ENCODE data around the gene STIM2. TPM values are rescaled to one million over a fixed set of nuclear protein-coding genes. Genes with fewer than 3 reads are reported as not detected.

STIM2 gene
- total RNA-seq, 6 experiments from 2014 or later = 9.1 to 14.6 (median 9.6) TPM

DNA sequence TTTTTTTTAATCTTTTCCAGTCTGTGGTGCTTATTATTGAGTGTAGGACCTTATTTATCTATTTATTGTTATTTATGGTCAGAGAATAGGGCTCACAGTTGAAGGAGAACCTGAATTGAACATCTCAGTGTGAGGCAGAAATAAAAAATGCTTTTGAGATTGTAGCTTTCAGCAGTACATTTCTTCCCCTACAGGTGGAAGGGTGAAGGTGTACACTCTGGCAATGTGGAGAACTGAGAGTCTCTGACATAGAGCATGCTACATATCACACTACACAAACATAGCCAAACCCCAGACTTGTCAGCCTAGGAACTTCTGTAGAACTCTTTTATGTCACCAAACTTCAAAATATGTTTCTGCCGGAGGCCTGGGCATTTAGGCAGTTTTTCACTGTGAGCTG is 140.2 kb downstream of the STIM2 start:
- TF ChIP-seq, protein P1, sequence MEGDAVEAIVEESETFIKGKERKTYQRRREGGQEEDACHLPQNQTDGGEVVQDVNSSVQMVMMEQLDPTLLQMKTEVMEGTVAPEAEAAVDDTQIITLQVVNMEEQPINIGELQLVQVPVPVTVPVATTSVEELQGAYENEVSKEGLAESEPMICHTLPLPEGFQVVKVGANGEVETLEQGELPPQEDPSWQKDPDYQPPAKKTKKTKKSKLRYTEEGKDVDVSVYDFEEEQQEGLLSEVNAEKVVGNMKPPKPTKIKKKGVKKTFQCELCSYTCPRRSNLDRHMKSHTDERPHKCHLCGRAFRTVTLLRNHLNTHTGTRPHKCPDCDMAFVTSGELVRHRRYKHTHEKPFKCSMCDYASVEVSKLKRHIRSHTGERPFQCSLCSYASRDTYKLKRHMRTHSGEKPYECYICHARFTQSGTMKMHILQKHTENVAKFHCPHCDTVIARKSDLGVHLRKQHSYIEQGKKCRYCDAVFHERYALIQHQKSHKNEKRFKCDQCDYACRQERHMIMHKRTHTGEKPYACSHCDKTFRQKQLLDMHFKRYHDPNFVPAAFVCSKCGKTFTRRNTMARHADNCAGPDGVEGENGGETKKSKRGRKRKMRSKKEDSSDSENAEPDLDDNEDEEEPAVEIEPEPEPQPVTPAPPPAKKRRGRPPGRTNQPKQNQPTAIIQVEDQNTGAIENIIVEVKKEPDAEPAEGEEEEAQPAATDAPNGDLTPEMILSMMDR (IDR thresholded peaks at IDR 0.05) = peak; percentile 6 to 25 (median 18)
- no peak for TF ChIP-seq POLR2A (IDR thresholded peaks at IDR 0.05)

DNA sequence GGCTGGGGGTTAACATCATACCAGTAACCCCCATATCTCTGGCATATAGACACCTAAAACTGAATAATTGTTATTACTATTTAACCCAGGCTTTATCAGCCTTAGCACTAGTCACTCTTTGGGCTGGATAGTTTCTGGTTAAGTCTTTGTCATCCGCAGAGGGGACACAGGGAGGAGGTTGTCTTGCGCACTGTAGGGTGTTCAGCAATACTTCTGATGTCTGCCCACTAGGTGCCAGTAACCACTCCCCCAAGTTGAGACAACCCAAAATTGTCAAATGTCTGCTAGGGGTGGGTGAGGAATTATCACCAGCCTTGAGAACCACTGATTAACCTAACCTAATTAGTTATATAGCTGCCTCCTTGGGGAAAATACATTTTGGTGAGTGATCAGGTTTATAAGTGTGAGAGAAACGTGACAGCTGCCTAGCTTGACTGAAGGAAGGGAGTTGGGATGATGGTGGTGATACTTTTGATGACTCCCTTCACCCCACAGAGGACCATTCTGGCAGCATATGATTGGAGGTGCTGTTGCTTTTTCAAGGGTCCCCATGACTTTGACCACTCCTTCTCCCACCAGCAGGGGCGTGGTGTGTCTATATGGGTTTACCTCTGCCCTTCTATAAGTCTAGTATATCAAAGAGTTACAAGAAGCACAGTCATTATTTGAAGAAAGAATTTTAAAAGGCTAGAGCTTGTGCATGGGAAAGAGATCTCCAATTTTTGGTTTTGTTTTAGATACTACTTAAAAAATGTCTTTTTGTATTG is 140.9 kb downstream of the STIM2 start:
- DNase-seq = no peak
- no peak for ATAC-seq
- Histone ChIP-seq H3K27ac (no peak overlapping the region), H3K36me3 (peaks cover 0 to 3% (median 0%) of the 10 kb centered on the region in 4 donors), H3K9me3 (no peaks in the 10 kb centered on the region), H3K27me3 (no peaks in the 10 kb centered on the region), H3K4me3 (no peak overlapping the region), H3K4me1 (peaks cover 0 to 15% (median 0%) of the 10 kb centered on the region in 4 donors)
- WGBS (ENCODE audit: insufficient coverage, low coverage, low lambda C conversion rate, missing lambda C conversion rate) = 95% methylated on average over 3 of the region's 4 CpGs
- no peak for TF ChIP-seq POLR2A (IDR thresholded peaks at IDR 0.05)
- TF ChIP-seq, protein P1 (IDR thresholded peaks at IDR 0.05) = no peak
- intact Hi-C loops (cut with DNase I) = no loop called here

More for the DNA sequence above, 140.2 kb downstream of the STIM2 start:
- Histone ChIP-seq H3K27me3 (no peaks in the 10 kb centered on the region), H3K4me3 (no peak overlapping the region), H3K27ac (no peak overlapping the region), H3K9me3 (no peaks in the 10 kb centered on the region), H3K4me1 (peaks cover 0 to 8% (median 0%) of the 10 kb centered on the region in 4 donors), H3K36me3 (peaks cover 0 to 3% (median 0%) of the 10 kb centered on the region in 4 donors)
- intact Hi-C loops (cut with DNase I) = no loop called here
- 100% methylated on average over 1 of the region's 1 CpG for WGBS (ENCODE audit: insufficient coverage, low coverage, low lambda C conversion rate, missing lambda C conversion rate)
- DNase-seq (no peak), ATAC-seq (peak; percentile 28 to 62 (median 40))

DNA sequence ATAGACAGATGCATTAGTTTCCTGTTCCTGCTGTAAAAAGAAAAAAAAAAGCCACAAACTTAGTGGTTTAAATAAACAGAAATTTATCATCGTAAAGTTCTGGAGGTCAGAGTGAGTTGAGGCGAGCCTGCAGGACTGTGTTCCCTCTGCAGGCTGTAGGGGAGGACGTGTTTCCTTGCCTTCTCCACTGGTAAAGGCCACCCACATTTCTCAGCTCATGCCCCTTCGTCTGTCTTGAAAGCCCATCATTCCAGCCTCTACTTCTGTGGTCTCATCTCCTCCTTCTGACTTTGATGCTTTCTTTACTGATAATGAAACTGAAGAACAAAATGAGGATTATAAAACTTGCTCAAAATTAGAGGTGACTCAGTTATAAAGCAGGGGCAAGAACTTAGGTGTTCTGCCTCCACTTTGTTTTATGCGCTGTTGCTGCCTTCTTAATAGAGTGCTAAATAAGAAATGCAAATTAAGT is 143.0 kb downstream of the STIM2 start:
- no peak overlapping the region for H3K27ac ChIP-seq
- H3K9me3 ChIP-seq = no peaks in the 10 kb centered on the region
- H3K4me1 ChIP-seq = peaks cover 0 to 19% (median 0%) of the 10 kb centered on the region in 4 donors
- no peaks in the 10 kb centered on the region for H3K27me3 ChIP-seq
- DNase-seq (no peak), ATAC-seq (no peak)
- 57% methylated on average over 5 of the region's 5 CpGs for WGBS (ENCODE audit: insufficient coverage, low coverage, low lambda C conversion rate, missing lambda C conversion rate)
- intact Hi-C loops (cut with DNase I) = no loop called here
- TF ChIP-seq, protein P1 (IDR thresholded peaks at IDR 0.05) = no peak
- no peak for TF ChIP-seq POLR2A (IDR thresholded peaks at IDR 0.05)
- H3K36me3 ChIP-seq = peaks cover 0 to 3% (median 0%) of the 10 kb centered on the region in 4 donors
- H3K4me3 ChIP-seq = no peak overlapping the region

DNA sequence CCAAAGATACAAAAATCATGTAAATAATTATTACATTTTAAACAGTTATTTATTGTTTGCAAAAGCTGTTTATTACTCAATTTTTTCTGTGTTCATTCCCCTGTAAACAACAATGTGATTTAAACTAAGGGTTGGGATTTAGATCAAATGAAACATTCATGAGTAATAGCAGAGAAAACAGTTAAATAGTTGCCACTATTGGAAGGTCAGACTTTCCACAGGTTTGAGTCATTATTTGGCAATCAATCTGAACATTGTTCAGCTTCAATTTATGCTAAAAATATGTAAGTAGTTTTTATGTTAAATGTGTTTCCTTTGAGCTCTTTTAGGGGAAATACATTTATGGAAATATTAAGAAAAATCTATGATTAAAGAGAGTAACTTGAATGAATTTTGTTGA is 144.9 kb downstream of the STIM2 start:
- Histone ChIP-seq H3K27me3 (no peaks in the 10 kb centered on the region), H3K9me3 (no peaks in the 10 kb centered on the region), H3K36me3 (no peaks in the 10 kb centered on the region), H3K4me1 (peaks cover 0 to 20% (median 2%) of the 10 kb centered on the region in 4 donors), H3K27ac (peak overlapping the region in 2 of 3 donors; percentile 10 to 23), H3K4me3 (peak overlapping the region in 1 of 3 donors; percentile 9)
- ATAC-seq = peak in 3 of 4 donors; percentile 16 to 65 (median 21)
- DNase-seq = no peak
- intact Hi-C loops (cut with DNase I) = no loop called here
- no peak for TF ChIP-seq POLR2A (IDR thresholded peaks at IDR 0.05)
- TF ChIP-seq, protein P1 (IDR thresholded peaks at IDR 0.05) = no peak

All from right lobe of liver (tissue), 6 donors.